ENCODE measurements around the gene PPP1R15A. TPM values are rescaled to one million over a fixed set of nuclear protein-coding genes. Genes with fewer than 3 reads are reported as not detected.
"Not testable (repeated sequence)": the region's sequence is repeated elsewhere in the genome, so short reads cannot be mapped to it uniquely, and the experiment has no call there.

PPP1R15A gene
- total RNA-seq, 1 donor from 2014 or later: 42.7 TPM

DNA sequence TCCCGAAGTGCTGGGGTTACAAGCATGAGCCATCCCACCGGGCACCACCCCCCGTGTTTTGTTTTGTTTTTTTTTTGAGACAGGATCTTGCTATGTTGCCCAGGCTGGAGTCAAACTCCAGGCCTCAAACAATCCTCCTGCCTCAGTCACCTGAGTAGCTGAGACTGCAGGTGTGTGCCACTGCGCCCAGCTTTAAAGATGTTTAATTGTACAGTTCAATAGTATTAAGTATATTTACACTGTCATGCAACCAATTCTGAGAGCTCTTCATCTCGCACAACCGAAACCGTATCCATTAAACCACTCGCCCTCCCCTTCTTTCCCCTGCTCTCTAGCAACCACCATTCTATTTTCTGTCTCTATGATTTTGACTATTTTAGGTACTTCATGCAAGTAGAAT is 43.5 kb downstream of the PPP1R15A start:
- DNase-seq (ENCODE audit: low spot score): no peak

DNA sequence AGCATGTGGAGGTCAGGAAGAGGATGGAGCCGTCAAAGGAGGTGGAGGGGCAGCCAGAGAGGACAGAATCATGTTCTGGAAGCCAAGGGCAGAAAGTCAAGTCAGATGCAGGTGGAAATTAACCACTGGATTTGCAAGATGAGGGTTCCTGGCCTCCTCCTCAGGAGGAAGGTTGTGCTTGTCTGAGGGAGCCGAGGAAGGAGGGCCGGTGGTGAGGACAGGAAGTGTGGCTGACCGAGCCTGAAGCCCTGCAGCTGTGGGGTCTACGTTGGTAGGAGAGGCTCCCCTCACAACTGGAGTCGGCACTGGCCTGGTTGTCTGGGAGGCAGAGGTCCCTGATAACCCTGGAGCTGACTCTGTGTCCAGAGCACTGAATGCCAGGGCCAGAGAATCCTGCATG is 45.9 kb downstream of the PPP1R15A start:
- DNase-seq (ENCODE audit: low spot score): no peak

DNA sequence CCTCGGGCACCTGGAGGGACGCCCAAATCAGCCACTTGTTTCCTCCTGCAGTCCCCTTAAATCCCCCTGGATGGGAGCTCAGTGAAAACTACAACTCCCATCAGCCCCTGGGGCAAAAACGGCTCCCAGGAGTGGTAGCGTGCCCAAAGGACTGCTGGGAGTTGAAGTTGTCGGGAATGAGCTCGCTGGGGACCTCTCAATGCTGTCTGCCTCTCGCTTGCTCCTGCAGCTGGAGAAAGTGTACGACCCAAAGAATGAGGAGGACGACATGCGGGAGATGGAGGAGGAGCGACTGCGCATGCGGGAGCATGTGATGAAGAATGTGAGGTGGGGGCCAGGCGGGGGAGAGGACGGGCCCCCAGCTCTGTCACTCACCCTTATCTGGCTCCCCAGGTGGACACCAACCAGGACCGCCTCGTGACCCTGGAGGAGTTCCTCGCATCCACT is 46.6 kb downstream of the PPP1R15A start:
- DNase-seq (ENCODE audit: low spot score): no peak

DNA sequence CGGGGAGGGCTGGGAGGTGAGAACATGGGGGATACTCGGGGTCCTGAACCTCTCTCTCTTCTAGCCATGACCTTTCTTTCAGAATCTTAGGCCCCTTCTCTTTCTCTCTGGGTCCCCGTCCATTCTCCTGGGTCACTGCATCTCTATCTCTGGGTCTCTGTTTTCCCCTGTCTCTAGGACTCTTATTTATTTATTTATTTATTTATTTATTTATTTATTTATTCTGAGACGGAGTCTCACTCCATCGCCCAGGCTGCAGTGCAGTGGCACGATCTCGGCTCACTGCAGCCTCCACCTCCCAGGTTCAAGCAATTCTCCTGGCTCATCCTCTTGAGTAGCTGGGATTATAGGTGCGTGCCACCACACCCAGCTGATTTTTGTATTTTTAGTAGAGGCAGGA is 47.0 kb downstream of the PPP1R15A start:
- not testable (repeated sequence) for DNase-seq (ENCODE audit: low spot score)

DNA sequence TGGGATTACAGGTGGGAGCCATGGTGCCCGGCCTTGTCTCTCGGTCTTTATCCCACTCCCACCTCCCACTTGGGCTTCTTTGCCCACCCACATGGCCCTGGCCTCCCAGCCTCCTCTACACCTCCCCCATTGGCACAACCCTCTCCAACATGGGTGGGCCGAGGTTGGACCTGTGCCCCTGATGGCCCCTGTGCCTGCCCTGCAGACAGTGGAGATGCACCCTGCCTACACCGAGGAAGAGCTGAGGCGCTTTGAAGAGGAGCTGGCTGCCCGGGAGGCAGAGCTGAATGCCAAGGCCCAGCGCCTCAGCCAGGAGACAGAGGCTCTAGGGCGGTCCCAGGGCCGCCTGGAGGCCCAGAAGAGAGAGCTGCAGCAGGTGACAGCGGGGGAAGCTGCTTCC is 48.7 kb downstream of the PPP1R15A start:
- DNase-seq (ENCODE audit: low spot score): no peak

DNA sequence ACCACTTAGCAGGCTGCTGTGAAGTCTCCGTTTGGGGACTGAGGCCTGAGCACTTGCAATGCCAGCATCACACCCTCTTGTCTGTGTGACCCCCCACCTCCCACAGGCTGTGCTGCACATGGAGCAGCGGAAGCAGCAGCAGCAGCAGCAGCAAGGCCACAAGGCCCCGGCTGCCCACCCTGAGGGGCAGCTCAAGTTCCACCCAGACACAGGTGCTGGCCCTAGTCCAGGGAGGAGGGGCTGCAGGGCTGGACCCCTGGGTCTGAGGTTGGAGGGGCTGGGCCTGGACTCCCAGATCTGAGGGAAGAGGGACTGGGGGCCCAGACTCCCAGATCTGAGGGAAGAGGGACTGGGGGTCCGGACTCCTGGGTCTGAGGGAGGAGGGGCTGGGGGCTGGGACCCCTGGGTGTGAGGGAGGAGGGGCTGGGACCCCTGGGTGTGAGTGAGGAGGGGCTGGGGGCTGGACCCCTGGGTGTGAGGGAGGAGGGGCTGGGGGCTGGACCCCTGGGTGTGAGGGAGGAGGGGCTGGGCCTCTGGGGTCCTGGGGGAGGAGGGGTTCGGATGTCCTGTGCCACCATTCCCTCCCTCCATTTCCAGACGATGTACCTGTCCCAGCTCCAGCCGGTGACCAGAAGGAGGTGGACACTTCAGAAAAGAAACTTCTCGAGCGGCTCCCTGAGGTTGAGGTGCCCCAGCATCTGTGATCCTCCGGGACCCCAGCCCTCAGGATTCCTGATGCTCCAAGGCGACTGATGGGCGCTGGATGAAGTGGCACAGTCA is 49.7 kb downstream of the PPP1R15A start:
- DNase-seq (ENCODE audit: low spot score): no peak

DNA sequence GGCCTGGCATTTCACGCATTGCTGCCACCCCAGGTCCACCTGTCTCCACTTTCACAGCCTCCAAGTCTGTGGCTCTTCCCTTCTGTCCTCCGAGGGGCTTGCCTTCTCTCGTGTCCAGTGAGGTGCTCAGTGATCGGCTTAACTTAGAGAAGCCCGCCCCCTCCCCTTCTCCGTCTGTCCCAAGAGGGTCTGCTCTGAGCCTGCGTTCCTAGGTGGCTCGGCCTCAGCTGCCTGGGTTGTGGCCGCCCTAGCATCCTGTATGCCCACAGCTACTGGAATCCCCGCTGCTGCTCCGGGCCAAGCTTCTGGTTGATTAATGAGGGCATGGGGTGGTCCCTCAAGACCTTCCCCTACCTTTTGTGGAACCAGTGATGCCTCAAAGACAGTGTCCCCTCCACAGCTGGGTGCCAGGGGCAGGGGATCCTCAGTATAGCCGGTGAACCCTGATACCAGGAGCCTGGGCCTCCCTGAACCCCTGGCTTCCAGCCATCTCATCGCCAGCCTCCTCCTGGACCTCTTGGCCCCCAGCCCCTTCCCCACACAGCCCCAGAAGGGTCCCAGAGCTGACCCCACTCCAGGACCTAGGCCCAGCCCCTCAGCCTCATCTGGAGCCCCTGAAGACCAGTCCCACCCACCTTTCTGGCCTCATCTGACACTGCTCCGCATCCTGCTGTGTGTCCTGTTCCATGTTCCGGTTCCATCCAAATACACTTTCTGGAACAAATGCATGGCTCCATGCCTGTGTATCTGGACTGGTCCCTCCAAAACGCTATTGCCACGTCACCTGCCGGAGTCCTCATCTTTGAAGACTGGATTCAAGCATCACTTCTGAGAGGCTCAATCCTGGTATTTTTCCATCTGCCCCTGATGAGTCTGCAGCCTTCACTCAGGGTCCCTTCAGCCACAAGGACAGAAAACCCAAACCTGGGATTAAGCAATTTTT is 50.6 kb downstream of the PPP1R15A start:
- no peak for DNase-seq (ENCODE audit: low spot score)

DNA sequence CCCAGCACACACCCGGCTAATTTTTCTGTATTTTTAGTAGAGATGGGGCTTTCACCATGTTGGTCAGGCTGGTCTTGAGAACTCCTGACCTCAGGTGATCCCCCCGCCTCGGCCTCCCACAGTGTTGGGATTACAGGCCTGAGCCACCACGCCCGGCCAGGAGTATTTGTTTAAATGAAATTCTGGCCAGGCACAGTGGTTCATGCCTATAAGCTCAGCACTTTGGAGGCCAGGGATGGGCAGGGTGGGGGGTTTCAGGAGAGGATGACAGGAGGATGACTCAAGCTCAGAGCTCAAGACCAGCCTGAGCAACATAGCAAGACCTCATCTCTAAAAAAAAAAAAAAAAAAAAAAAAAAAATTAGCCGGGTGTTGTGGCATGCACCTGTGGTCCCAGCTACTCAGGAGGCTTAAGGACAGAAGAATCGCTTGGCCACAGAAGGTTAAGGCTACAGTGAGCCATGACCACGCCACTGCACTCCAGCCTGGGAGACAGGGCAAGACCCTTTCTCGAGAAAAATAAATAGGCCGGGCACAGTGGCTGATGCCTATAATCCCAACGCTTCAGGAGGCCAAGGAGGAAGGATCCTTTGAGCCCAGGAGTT is 53.1 kb downstream of the PPP1R15A start:
- DNase-seq (ENCODE audit: low spot score): no peak

Other genes with a start within 250 kb of the PPP1R15A start
- 39.9 TPM for gene DBP, start 235.0 kb upstream of the PPP1R15A start, total RNA-seq
- 46.2 TPM for gene CA11, start 226.2 kb upstream of the PPP1R15A start, total RNA-seq
- 0.46 TPM for gene NTN5, start 199.4 kb upstream of the PPP1R15A start, total RNA-seq
- gene FUT2, start 176.4 kb upstream of the PPP1R15A start, total RNA-seq: 78.1 TPM
- gene MAMSTR, start 152.7 kb upstream of the PPP1R15A start, total RNA-seq: 1.6 TPM
- 13.1 TPM for gene RASIP1, start 131.8 kb upstream of the PPP1R15A start, total RNA-seq
- 0.20 TPM for gene IZUMO1, start 125.5 kb upstream of the PPP1R15A start, total RNA-seq
- 1.0 TPM for gene FUT1, start 119.8 kb upstream of the PPP1R15A start, total RNA-seq
- not detected for gene FGF21, start 116.9 kb upstream of the PPP1R15A start, total RNA-seq
- gene BCAT2, start 61.4 kb upstream of the PPP1R15A start, total RNA-seq: 56.3 TPM
- 10.6 TPM for gene HSD17B14, start 35.9 kb upstream of the PPP1R15A start, total RNA-seq
- gene PLEKHA4, start 3.8 kb upstream of the PPP1R15A start, total RNA-seq: 18.9 TPM
- gene TULP2, start 26.3 kb downstream of the PPP1R15A start, total RNA-seq: 0.75 TPM
- gene NUCB1, start 27.9 kb downstream of the PPP1R15A start, total RNA-seq: 292 TPM
- gene DHDH, start 61.3 kb downstream of the PPP1R15A start, total RNA-seq: 1.9 TPM
- 110 TPM for gene BAX, start 82.5 kb downstream of the PPP1R15A start, total RNA-seq
- 4,398 TPM for gene FTL, start 92.9 kb downstream of the PPP1R15A start, total RNA-seq
- gene GYS1, start 120.9 kb downstream of the PPP1R15A start, total RNA-seq: 41.3 TPM
- gene RUVBL2, start 121.5 kb downstream of the PPP1R15A start, total RNA-seq: 60.3 TPM
- gene LHB, start 144.7 kb downstream of the PPP1R15A start, total RNA-seq: not detected
- not detected for gene CGB3, start 151.9 kb downstream of the PPP1R15A start, total RNA-seq
- not detected for gene CGB2, start 159.5 kb downstream of the PPP1R15A start, total RNA-seq
- gene CGB1, start 164.5 kb downstream of the PPP1R15A start, total RNA-seq: not detected
- not detected for gene CGB5, start 171.4 kb downstream of the PPP1R15A start, total RNA-seq
- not detected for gene CGB8, start 176.7 kb downstream of the PPP1R15A start, total RNA-seq
- gene CGB7, start 185.3 kb downstream of the PPP1R15A start, total RNA-seq: 0.14 TPM
- gene NTF4, start 192.4 kb downstream of the PPP1R15A start, total RNA-seq: 0.26 TPM
- not detected for gene KCNA7, start 200.3 kb downstream of the PPP1R15A start, total RNA-seq
- 300 TPM for gene SNRNP70, start 213.0 kb downstream of the PPP1R15A start, total RNA-seq
- gene LIN7B, start 241.9 kb downstream of the PPP1R15A start, total RNA-seq: 6.8 TPM
- 2.7 TPM for gene C19orf73, start 246.7 kb downstream of the PPP1R15A start, total RNA-seq
- gene PPFIA3, start 247.1 kb downstream of the PPP1R15A start, total RNA-seq: 9.7 TPM